HepG2 (cell line): Measurements from ENCODE around the gene CSKMT. TPM values are rescaled to one million over a fixed set of nuclear protein-coding genes. Genes with fewer than 3 reads are reported as not detected.

Experiments used
- ARNT2 ChIP-seq: sonication (generic); formaldehyde crosslinking; IDR thresholded peaks from 2 replicates; pipeline ENCODE4 v1.8.0; 2022; ENCODE audit warnings: mild to moderate bottlenecking, low read depth, missing genetic modification reagents, moderate library complexity
- ATRX ChIP-seq: sonication (generic); formaldehyde crosslinking; IDR thresholded peaks from 2 replicates; pipeline ENCODE4 v1.4.0; 2020; ENCODE audit warnings: missing genetic modification reagents, borderline replicate concordance
- CC2D1A ChIP-seq: sonication (generic); formaldehyde crosslinking; IDR thresholded peaks from 2 replicates; pipeline ENCODE4 v1.8.1; 2023; ENCODE audit warnings: mild to moderate bottlenecking, missing genetic modification reagents
- CENPBD1 ChIP-seq: sonication (generic); formaldehyde crosslinking; IDR thresholded peaks from 2 replicates; pipeline ENCODE4 v1.8.0; 2022; ENCODE audit warnings: missing genetic modification reagents, low read depth, mild to moderate bottlenecking, borderline replicate concordance
- FOXO1 ChIP-seq: sonication (generic); formaldehyde crosslinking; IDR thresholded peaks from 2 replicates; pipeline ENCODE4 v1.4.0; 2020; ENCODE audit warnings: missing genetic modification reagents
- GABPB1 ChIP-seq: IDR thresholded peaks from 2 replicates; pipeline ENCODE4 v1.6.1; 2016; ENCODE audit warnings: mild to moderate bottlenecking, missing genetic modification reagents, moderate library complexity, missing compliant biosample characterization
- HMGA1 ChIP-seq: sonication (generic); formaldehyde crosslinking; conservative IDR thresholded peaks from 2 replicates; pipeline ENCODE4 v1.4.0; 2020; ENCODE audit warnings: missing genetic modification reagents
- KAT2B ChIP-seq: fragments of 150-350 bp; IDR thresholded peaks from 2 replicates; pipeline ENCODE4 v1.6.1; 2014; ENCODE audit warnings: low read depth, low read length, borderline replicate concordance
- KDM2A ChIP-seq: sonication (generic); formaldehyde crosslinking; IDR thresholded peaks from 2 replicates; pipeline ENCODE4 v1.4.0; 2020; ENCODE audit warnings: low read depth, missing genetic modification reagents, borderline replicate concordance
- MYPOP ChIP-seq: sonication (generic); formaldehyde crosslinking; IDR thresholded peaks from 2 replicates; pipeline ENCODE4 v1.8.1; 2023; ENCODE audit warnings: mild to moderate bottlenecking, moderate library complexity, missing genetic modification reagents
- NCOA5 ChIP-seq: sonication (generic); formaldehyde crosslinking; IDR thresholded peaks from 2 replicates; pipeline ENCODE4 v1.4.0; 2020; ENCODE audit warnings: missing genetic modification reagents
- NFAT5 ChIP-seq: sonication (generic); formaldehyde crosslinking; IDR thresholded peaks from 2 replicates; pipeline ENCODE4 v1.4.0; 2020; ENCODE audit warnings: missing genetic modification reagents
- NFKBIZ ChIP-seq: IDR thresholded peaks from 2 replicates; pipeline ENCODE4 v1.6.1; 2018; ENCODE audit warnings: missing genetic modification reagents, missing compliant biosample characterization
- RXRB ChIP-seq: IDR thresholded peaks from 2 replicates; pipeline ENCODE4 v1.6.1; 2016; ENCODE audit warnings: borderline replicate concordance, missing genetic modification reagents, missing compliant biosample characterization
- SMAD3 ChIP-seq: sonication (generic); formaldehyde crosslinking; IDR thresholded peaks from 2 replicates; pipeline ENCODE4 v1.4.0; 2020; ENCODE audit warnings: missing genetic modification reagents
- ZBTB7B ChIP-seq: sonication (generic); formaldehyde crosslinking; IDR thresholded peaks from 2 replicates; pipeline ENCODE4 v1.4.0; 2020; ENCODE audit warnings: missing genetic modification reagents
- ZFP36L1 ChIP-seq: sonication (generic); formaldehyde crosslinking; IDR thresholded peaks from 2 replicates; pipeline ENCODE4 v1.8.0; 2022; ENCODE audit warnings: mild to moderate bottlenecking, missing genetic modification reagents, moderate library complexity
- ZNF710 ChIP-seq: sonication (generic); formaldehyde crosslinking; IDR thresholded peaks from 2 replicates; pipeline ENCODE4 v1.5.0; 2020; ENCODE audit warnings: mild to moderate bottlenecking, missing genetic modification reagents, borderline replicate concordance
- ZNF713 ChIP-seq: sonication (generic); formaldehyde crosslinking; IDR thresholded peaks from 2 replicates; pipeline ENCODE4 v1.4.0; 2020; ENCODE audit warnings: mild to moderate bottlenecking, missing genetic modification reagents
- ZNF773 ChIP-seq: sonication (generic); formaldehyde crosslinking; IDR thresholded peaks from 2 replicates; pipeline ENCODE4 v1.4.0; 2020; ENCODE audit warnings: missing genetic modification reagents, borderline replicate concordance
- ZZZ3 ChIP-seq: sonication (generic); formaldehyde crosslinking; IDR thresholded peaks from 2 replicates; pipeline ENCODE4 v1.4.0; 2020; ENCODE audit warnings: missing genetic modification reagents, mild to moderate bottlenecking, borderline replicate concordance
- polyA plus RNA-seq, 8 experiments: library from polyadenylated mRNA; depleted of rRNA in 3 of 8; stranded (reverse) in 7 of 8; unstranded in 1 of 8; fragments of >200 nt; fragmentation: Illumina TruSeq in 4 of 8; extraction: Trizol in 4 of 8; gene quantifications; 2 replicates each; pipeline versions ENCODE4 v1.2.1 to v1.2.3, GENCODE V29; 2011 to 2016; ENCODE audit warnings: low read depth in 4 of 8, missing spikeins in 1 of 8, mixed read lengths in 1 of 8; ENCODE audit not compliant: insufficient read depth in 1 of 8
- total RNA-seq, 5 experiments: library from RNA; depleted of rRNA; stranded (reverse); fragments of >200 nt; fragmentation: Illumina TruSeq; extraction: Trizol; gene quantifications; 2 replicates each; pipeline ENCODE4 v1.2.3, GENCODE V29; 2016; ENCODE audit warnings: low read depth in 1 of 5

The CSKMT gene
- total and polyA plus RNA-seq, 2 of the 13 experiments (the other 11 are each of a cell fraction or from before 2014, with no cell fraction given) = 7.6 to 31.8 TPM

GRCh38 chr11:62645946-62646824, 18.9 kb upstream of the CSKMT start, which contains the start of gene GANAB (continued):
- no peak; the same call in none of the 2 replicates for TF ChIP-seq NFAT5 (CRISPR knock-in tag)
- TF ChIP-seq ZNF773 (CRISPR knock-in tag) = 0 out of 2 replicates have a peak, but pooled peaks have one; percentile 28
- TF ChIP-seq CENPBD1 (CRISPR knock-in tag) = no peak
- TF ChIP-seq KDM2A (CRISPR knock-in tag) = peak; percentile 98
- TF ChIP-seq MYPOP (CRISPR knock-in tag) = peak; percentile 57; the same call in 1 of the 2 replicates
- peak; percentile 3; the same call in 1 of the 2 replicates for TF ChIP-seq FOXO1 (CRISPR knock-in tag)
- no peak for TF ChIP-seq ATRX
- no peak for TF ChIP-seq NFKBIZ
- no peak for TF ChIP-seq SMAD3 (CRISPR knock-in tag)
- peak; percentile 17 for TF ChIP-seq RXRB
- TF ChIP-seq ZNF713 = no peak
- no peak for TF ChIP-seq ARNT2 (CRISPR knock-in tag)
- no peak; the same call in 1 of the 2 replicates for TF ChIP-seq ZZZ3 (CRISPR knock-in tag)
- peak; percentile 93 for TF ChIP-seq GABPB1 (CRISPR knock-in tag)
- TF ChIP-seq KAT2B = no peak
- TF ChIP-seq ZFP36L1 (CRISPR knock-in tag) = peak; percentile 26; the same call in 1 of the 2 replicates
- TF ChIP-seq CC2D1A = no peak
- no peak for TF ChIP-seq ZNF710 (CRISPR knock-in tag)
- no peak for TF ChIP-seq NCOA5 (CRISPR knock-in tag)
- TF ChIP-seq ZBTB7B = 0 out of 2 replicates have a peak, but pooled peaks have one; percentile 51
- no peak for TF ChIP-seq HMGA1 (CRISPR knock-in tag)
